GM12878 (cell line): ENCODE data around the gene NARF. TPM values are rescaled to one million over a fixed set of nuclear protein-coding genes. Genes with fewer than 3 reads are reported as not detected.

Source experiments
- CUX1 ChIP-seq: IDR thresholded peaks from 2 replicates; pipeline ENCODE4 v1.6.1; 2012; ENCODE audit warnings: improper control_type of control experiment, low read depth, low read length; ENCODE audit not compliant: insufficient replicate concordance
- EZH2 ChIP-seq: IDR thresholded peaks from 2 replicates; pipeline ENCODE4 v1.6.1; 2012; ENCODE audit warnings: low read depth, mild to moderate bottlenecking, control low read depth, inconsistent platforms, low read length, borderline replicate concordance; ENCODE audit not compliant: control insufficient read depth
- MLLT1 ChIP-seq: fragments of 450-650 bp; IDR thresholded peaks from 2 replicates; pipeline ENCODE4 v1.6.1; 2016; ENCODE audit warnings: mild to moderate bottlenecking
- STAT3 ChIP-seq: IDR thresholded peaks from 2 replicates; pipeline ENCODE4 v1.6.1; 2011; ENCODE audit warnings: low read depth, low read length, improper control_type of control experiment
- TCF12 ChIP-seq: IDR thresholded peaks from 2 replicates; pipeline ENCODE4 v1.6.1; 2011; ENCODE audit warnings: low read depth, mild to moderate bottlenecking, low read length
- TCF3 ChIP-seq: IDR thresholded peaks from 2 replicates; pipeline ENCODE4 v1.6.1; 2012; ENCODE audit warnings: low read depth, mild to moderate bottlenecking, low read length, borderline replicate concordance; ENCODE audit not compliant: insufficient read depth
- USF2 ChIP-seq: IDR thresholded peaks from 2 replicates; pipeline ENCODE4 v1.6.1; 2011; ENCODE audit warnings: low read depth, low read length, improper control_type of control experiment, borderline replicate concordance
- YY1 ChIP-seq: IDR thresholded peaks from 2 replicates; pipeline ENCODE4 v1.6.1; 2011; ENCODE audit warnings: low read depth, mild to moderate bottlenecking, low read length
- ZBTB33 ChIP-seq: fragments of 450-650 bp; IDR thresholded peaks from 2 replicates; pipeline ENCODE4 v1.6.1; 2017; ENCODE audit warnings: mild to moderate bottlenecking
- ZBTB40 ChIP-seq: fragments of 450-650 bp; IDR thresholded peaks from 2 replicates; pipeline ENCODE4 v1.6.1; 2016; ENCODE audit warnings: mild to moderate bottlenecking, moderate library complexity, borderline replicate concordance
- ZNF622 ChIP-seq: fragments of 450-650 bp; IDR thresholded peaks from 2 replicates; pipeline ENCODE4 v1.6.1; 2017; ENCODE audit warnings: mild to moderate bottlenecking, inconsistent platforms
- polyA plus RNA-seq, 11 experiments: library from polyadenylated mRNA; depleted of rRNA in 4 of 11; unstranded in 6 of 11; stranded (reverse) in 5 of 11; fragments of >200 nt; fragmentation: Nextera tagmentation in 4 of 11; fragmentation: Illumina TruSeq in 1 of 11; extraction: Ambion mirVana in 4 of 11; extraction: Trizol in 1 of 11; gene quantifications; 1 replicate in 1 of 11; 2 replicates in 10 of 11; pipeline versions ENCODE4 v1.2.1 to v1.2.3, GENCODE V29; 2011 to 2016; ENCODE audit warnings: inconsistent platforms in 2 of 11, missing spikeins in 2 of 11, low read depth in 1 of 11
- total RNA-seq, 4 experiments: library from RNA; depleted of rRNA in 3 of 4; stranded (reverse); fragments of >200 nt in 3 of 4; fragmentation: Illumina TruSeq in 1 of 4; extraction: Trizol in 1 of 4; gene quantifications; 2 replicates each; pipeline versions ENCODE4 v1.2.1 to v1.2.3, GENCODE V29; 2013 to 2021

Gene NARF
- total and polyA plus RNA-seq, 10 of the 15 experiments (the other 5 are each of a cell fraction or from before 2014, with no cell fraction given), result 16.7 to 126 (median 47.5) TPM

- TF ChIP-seq ZBTB40 (peak; percentile 46; the same call in 1 of the 2 replicates), USF2 (no peak), ZNF622 (no peak), CUX1 (peak; percentile 28), ZBTB33 (0 out of 2 replicates have a peak, but pooled peaks have one; percentile 26), MLLT1 (peak; percentile 97), EZH2 (no peak), TCF3 (no peak), STAT3 (0 out of 2 replicates have a peak, but pooled peaks have one; percentile 35), TCF12 (0 out of 2 replicates have a peak, but pooled peaks have one; percentile 30), YY1 (no peak)
Observed at GRCh38 chr17:82457073-82457928, 1.2 kb upstream of the NARF start (continued).
